HepG2 (cell line): ENCODE results near the gene MECR. TPM values are rescaled to one million over a fixed set of nuclear protein-coding genes. Genes with fewer than 3 reads are reported as not detected.

Source experiments
- CHCHD3 ChIP-seq: sonication (generic); formaldehyde crosslinking; IDR thresholded peaks from 2 replicates; pipeline ENCODE4 v1.8.0; 2022; ENCODE audit warnings: mild to moderate bottlenecking, missing genetic modification reagents, moderate library complexity
- MLLT10 ChIP-seq: sonication (generic); formaldehyde crosslinking; IDR thresholded peaks from 2 replicates; pipeline ENCODE4 v1.4.0; 2020; ENCODE audit warnings: missing genetic modification reagents
- polyA plus RNA-seq, 8 experiments: library from polyadenylated mRNA; depleted of rRNA in 3 of 8; stranded (reverse) in 7 of 8; unstranded in 1 of 8; fragments of >200 nt; fragmentation: Illumina TruSeq in 4 of 8; extraction: Trizol in 4 of 8; gene quantifications; 2 replicates each; pipeline versions ENCODE4 v1.2.1 to v1.2.3, GENCODE V29; 2011 to 2016; ENCODE audit warnings: low read depth in 4 of 8, missing spikeins in 1 of 8, mixed read lengths in 1 of 8; ENCODE audit not compliant: insufficient read depth in 1 of 8
- total RNA-seq, 5 experiments: library from RNA; depleted of rRNA; stranded (reverse); fragments of >200 nt; fragmentation: Illumina TruSeq; extraction: Trizol; gene quantifications; 2 replicates each; pipeline ENCODE4 v1.2.3, GENCODE V29; 2016; ENCODE audit warnings: low read depth in 1 of 5
- TF ChIP-seq, protein P1 (sequence below): IDR thresholded peaks from 2 replicates; pipeline ENCODE4 v1.6.1; 2016; ENCODE audit warnings: low read depth, missing genetic modification reagents, missing compliant biosample characterization
- TF ChIP-seq, protein P2 (sequence below): sonication (generic); formaldehyde crosslinking; IDR thresholded peaks from 2 replicates; pipeline ENCODE4 v1.5.1; 2020; ENCODE audit warnings: missing genetic modification reagents, mild to moderate bottlenecking, borderline replicate concordance
- TF ChIP-seq, protein P3 (sequence below): sonication (generic); formaldehyde crosslinking; IDR thresholded peaks from 2 replicates; pipeline ENCODE4 v1.5.1; 2020; ENCODE audit warnings: missing genetic modification reagents, mild to moderate bottlenecking, borderline replicate concordance
- TF ChIP-seq, protein P4 (sequence below): sonication (generic); formaldehyde crosslinking; IDR thresholded peaks from 2 replicates; pipeline ENCODE4 v1.4.0; 2020; ENCODE audit warnings: missing genetic modification reagents, borderline replicate concordance

Gene MECR
- total and polyA plus RNA-seq, 2 of the 13 experiments (the other 11 are each of a cell fraction or from before 2014, with no cell fraction given) = 18.8 to 24.9 TPM

DNA sequence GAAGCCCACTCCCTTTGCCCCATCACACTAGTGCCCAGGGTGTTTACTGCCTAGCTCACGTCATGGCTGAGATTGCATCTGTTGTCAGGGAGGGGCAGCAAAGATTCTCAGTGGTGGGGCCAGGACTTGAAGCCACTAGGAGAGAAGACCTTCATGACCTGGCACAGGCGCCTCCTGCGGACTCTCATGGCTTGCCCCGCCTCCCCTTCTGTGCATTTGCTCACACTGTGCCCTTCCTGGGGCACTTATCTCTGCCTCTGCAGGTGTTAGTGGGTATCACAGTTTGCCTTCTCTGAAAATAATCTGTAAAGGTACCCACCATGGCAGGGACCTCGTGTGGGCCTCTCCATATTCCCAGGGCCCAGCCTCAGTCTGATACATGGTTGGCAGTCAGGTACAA is 25.7 kb upstream of the MECR start (continued):
- TF ChIP-seq, protein P1, sequence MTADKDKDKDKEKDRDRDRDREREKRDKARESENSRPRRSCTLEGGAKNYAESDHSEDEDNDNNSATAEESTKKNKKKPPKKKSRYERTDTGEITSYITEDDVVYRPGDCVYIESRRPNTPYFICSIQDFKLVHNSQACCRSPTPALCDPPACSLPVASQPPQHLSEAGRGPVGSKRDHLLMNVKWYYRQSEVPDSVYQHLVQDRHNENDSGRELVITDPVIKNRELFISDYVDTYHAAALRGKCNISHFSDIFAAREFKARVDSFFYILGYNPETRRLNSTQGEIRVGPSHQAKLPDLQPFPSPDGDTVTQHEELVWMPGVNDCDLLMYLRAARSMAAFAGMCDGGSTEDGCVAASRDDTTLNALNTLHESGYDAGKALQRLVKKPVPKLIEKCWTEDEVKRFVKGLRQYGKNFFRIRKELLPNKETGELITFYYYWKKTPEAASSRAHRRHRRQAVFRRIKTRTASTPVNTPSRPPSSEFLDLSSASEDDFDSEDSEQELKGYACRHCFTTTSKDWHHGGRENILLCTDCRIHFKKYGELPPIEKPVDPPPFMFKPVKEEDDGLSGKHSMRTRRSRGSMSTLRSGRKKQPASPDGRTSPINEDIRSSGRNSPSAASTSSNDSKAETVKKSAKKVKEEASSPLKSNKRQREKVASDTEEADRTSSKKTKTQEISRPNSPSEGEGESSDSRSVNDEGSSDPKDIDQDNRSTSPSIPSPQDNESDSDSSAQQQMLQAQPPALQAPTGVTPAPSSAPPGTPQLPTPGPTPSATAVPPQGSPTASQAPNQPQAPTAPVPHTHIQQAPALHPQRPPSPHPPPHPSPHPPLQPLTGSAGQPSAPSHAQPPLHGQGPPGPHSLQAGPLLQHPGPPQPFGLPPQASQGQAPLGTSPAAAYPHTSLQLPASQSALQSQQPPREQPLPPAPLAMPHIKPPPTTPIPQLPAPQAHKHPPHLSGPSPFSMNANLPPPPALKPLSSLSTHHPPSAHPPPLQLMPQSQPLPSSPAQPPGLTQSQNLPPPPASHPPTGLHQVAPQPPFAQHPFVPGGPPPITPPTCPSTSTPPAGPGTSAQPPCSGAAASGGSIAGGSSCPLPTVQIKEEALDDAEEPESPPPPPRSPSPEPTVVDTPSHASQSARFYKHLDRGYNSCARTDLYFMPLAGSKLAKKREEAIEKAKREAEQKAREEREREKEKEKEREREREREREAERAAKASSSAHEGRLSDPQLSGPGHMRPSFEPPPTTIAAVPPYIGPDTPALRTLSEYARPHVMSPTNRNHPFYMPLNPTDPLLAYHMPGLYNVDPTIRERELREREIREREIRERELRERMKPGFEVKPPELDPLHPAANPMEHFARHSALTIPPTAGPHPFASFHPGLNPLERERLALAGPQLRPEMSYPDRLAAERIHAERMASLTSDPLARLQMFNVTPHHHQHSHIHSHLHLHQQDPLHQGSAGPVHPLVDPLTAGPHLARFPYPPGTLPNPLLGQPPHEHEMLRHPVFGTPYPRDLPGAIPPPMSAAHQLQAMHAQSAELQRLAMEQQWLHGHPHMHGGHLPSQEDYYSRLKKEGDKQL (CRISPR knock-in tag) = no peak
- TF ChIP-seq, protein P2, sequence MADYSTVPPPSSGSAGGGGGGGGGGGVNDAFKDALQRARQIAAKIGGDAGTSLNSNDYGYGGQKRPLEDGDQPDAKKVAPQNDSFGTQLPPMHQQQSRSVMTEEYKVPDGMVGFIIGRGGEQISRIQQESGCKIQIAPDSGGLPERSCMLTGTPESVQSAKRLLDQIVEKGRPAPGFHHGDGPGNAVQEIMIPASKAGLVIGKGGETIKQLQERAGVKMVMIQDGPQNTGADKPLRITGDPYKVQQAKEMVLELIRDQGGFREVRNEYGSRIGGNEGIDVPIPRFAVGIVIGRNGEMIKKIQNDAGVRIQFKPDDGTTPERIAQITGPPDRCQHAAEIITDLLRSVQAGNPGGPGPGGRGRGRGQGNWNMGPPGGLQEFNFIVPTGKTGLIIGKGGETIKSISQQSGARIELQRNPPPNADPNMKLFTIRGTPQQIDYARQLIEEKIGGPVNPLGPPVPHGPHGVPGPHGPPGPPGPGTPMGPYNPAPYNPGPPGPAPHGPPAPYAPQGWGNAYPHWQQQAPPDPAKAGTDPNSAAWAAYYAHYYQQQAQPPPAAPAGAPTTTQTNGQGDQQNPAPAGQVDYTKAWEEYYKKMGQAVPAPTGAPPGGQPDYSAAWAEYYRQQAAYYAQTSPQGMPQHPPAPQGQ (CRISPR knock-in tag) = no peak
- TF ChIP-seq, protein P3, sequence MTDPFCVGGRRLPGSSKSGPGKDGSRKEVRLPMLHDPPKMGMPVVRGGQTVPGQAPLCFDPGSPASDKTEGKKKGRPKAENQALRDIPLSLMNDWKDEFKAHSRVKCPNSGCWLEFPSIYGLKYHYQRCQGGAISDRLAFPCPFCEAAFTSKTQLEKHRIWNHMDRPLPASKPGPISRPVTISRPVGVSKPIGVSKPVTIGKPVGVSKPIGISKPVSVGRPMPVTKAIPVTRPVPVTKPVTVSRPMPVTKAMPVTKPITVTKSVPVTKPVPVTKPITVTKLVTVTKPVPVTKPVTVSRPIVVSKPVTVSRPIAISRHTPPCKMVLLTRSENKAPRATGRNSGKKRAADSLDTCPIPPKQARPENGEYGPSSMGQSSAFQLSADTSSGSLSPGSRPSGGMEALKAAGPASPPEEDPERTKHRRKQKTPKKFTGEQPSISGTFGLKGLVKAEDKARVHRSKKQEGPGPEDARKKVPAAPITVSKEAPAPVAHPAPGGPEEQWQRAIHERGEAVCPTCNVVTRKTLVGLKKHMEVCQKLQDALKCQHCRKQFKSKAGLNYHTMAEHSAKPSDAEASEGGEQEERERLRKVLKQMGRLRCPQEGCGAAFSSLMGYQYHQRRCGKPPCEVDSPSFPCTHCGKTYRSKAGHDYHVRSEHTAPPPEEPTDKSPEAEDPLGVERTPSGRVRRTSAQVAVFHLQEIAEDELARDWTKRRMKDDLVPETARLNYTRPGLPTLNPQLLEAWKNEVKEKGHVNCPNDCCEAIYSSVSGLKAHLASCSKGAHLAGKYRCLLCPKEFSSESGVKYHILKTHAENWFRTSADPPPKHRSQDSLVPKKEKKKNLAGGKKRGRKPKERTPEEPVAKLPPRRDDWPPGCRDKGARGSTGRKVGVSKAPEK = no peak
- TF ChIP-seq, protein P4, sequence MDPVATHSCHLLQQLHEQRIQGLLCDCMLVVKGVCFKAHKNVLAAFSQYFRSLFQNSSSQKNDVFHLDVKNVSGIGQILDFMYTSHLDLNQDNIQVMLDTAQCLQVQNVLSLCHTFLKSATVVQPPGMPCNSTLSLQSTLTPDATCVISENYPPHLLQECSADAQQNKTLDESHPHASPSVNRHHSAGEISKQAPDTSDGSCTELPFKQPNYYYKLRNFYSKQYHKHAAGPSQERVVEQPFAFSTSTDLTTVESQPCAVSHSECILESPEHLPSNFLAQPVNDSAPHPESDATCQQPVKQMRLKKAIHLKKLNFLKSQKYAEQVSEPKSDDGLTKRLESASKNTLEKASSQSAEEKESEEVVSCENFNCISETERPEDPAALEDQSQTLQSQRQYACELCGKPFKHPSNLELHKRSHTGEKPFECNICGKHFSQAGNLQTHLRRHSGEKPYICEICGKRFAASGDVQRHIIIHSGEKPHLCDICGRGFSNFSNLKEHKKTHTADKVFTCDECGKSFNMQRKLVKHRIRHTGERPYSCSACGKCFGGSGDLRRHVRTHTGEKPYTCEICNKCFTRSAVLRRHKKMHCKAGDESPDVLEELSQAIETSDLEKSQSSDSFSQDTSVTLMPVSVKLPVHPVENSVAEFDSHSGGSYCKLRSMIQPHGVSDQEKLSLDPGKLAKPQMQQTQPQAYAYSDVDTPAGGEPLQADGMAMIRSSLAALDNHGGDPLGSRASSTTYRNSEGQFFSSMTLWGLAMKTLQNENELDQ = no peak
- TF ChIP-seq MLLT10 (CRISPR knock-in tag) = no peak
- TF ChIP-seq CHCHD3 (CRISPR knock-in tag) = no peak
